ENCODE data around the gene NNAT. TPM values are rescaled to one million over a fixed set of nuclear protein-coding genes. Genes with fewer than 3 reads are reported as not detected.
A peak's percentile ranks its signal among the peaks of the same experiment; 100 is the strongest.

NNAT gene
- total and polyA plus RNA-seq, 2 donors (not counting 1 experiment from before 2014, with no cell fraction given) = 0.74 to 0.83 TPM

DNA sequence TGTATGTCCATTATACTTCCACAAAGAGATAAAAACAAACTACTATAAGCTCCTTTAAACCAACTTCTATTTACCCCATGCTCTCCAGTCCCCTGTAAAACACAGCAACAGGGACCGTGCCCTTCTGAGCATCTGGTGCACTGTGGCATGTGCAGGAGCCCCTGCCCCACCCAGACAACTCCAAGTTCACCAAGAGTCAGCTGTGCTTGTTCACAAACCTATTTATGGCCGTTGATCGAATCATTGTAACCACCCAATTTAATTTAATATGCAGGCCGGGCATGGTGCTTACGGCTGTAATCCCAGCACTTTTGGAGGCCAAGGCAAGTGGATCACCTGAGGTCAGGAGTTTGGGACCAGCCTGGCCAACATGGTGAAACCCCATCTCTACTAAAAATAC, 20.3 kb downstream of the NNAT start:
- peaks cover 15% of the 10 kb centered on the region for H3K27me3 ChIP-seq (ENCODE audit: control insufficient read depth, insufficient read depth, low read length)
- no peak for DNase-seq (ENCODE audit: low read depth in 2 of 2)
- H3K4me3 ChIP-seq (replicated peaks in 1 of 4; ENCODE audit: control extremely low read depth in 1 of 4, insufficient read depth in 1 of 4, low read depth in 3 of 4, low read length in 4 of 4) = no peak overlapping the region
- no peak overlapping the region for H3K4me2 ChIP-seq (ENCODE audit: extremely low read depth, insufficient read depth, low read length)
- TF ChIP-seq EZH2 (IDR thresholded peaks at IDR 0.05; ENCODE audit: low read length, missing control alignments) = no peak
- TF ChIP-seq, protein P1, sequence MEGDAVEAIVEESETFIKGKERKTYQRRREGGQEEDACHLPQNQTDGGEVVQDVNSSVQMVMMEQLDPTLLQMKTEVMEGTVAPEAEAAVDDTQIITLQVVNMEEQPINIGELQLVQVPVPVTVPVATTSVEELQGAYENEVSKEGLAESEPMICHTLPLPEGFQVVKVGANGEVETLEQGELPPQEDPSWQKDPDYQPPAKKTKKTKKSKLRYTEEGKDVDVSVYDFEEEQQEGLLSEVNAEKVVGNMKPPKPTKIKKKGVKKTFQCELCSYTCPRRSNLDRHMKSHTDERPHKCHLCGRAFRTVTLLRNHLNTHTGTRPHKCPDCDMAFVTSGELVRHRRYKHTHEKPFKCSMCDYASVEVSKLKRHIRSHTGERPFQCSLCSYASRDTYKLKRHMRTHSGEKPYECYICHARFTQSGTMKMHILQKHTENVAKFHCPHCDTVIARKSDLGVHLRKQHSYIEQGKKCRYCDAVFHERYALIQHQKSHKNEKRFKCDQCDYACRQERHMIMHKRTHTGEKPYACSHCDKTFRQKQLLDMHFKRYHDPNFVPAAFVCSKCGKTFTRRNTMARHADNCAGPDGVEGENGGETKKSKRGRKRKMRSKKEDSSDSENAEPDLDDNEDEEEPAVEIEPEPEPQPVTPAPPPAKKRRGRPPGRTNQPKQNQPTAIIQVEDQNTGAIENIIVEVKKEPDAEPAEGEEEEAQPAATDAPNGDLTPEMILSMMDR (conservative IDR thresholded peaks at IDR 0.05 in 1 of 2, IDR thresholded peaks at IDR 0.05 in 1 of 2; ENCODE audit: low read depth in 1 of 2, low read length in 2 of 2) = no peak
- no peak overlapping the region for H3K27ac ChIP-seq (ENCODE audit: insufficient read depth, low read length)
- no peak overlapping the region for H2AFZ ChIP-seq (ENCODE audit: low read length)
- H3K4me1 ChIP-seq (ENCODE audit: control insufficient read depth, extremely low read depth, insufficient read depth, low read length) = no peaks in the 10 kb centered on the region
- no peaks in the 10 kb centered on the region for H3K9me3 ChIP-seq (ENCODE audit: control insufficient read depth, insufficient read depth, low read depth, low read length)
- no peak overlapping the region for H3K9ac ChIP-seq (ENCODE audit: insufficient read depth, low read length)
- no peaks in the 10 kb centered on the region for H3K79me2 ChIP-seq (ENCODE audit: control insufficient read depth, insufficient read depth, low read length)
- H3K36me3 ChIP-seq (ENCODE audit: control insufficient read depth, insufficient read depth, low read length) = no peaks in the 10 kb centered on the region
- H4K20me1 ChIP-seq (ENCODE audit: control insufficient read depth, extremely low read depth, insufficient read depth, low read length) = no peaks in the 10 kb centered on the region

DNA sequence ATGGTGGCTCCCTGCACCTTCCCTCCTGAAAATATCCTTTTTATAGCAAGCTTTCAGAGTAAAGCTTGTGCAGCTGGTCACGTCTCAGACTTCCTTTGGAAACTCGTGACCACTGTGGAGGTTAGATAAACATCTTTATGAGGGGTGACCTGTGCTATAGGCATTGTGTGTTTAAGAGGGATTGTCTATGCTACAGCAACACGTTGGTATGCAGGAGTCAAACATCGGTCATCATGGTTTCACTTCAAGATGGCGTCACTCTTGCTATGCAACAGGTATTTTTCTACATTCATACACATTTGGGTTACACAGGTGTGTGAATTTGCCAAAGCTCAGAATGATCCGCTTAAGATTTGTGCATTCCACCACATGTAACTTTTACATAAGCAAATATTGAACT, 21.2 kb downstream of the NNAT start:
- no peak overlapping the region for H3K9ac ChIP-seq (ENCODE audit: insufficient read depth, low read length)
- no peak overlapping the region for H3K4me2 ChIP-seq (ENCODE audit: extremely low read depth, insufficient read depth, low read length)
- DNase-seq (ENCODE audit: low read depth in 2 of 2) = no peak
- no peaks in the 10 kb centered on the region for H3K36me3 ChIP-seq (ENCODE audit: control insufficient read depth, insufficient read depth, low read length)
- TF ChIP-seq, protein P1 (conservative IDR thresholded peaks at IDR 0.05 in 1 of 2, IDR thresholded peaks at IDR 0.05 in 1 of 2; ENCODE audit: low read depth in 1 of 2, low read length in 2 of 2) = no peak
- no peak for TF ChIP-seq EZH2 (IDR thresholded peaks at IDR 0.05; ENCODE audit: low read length, missing control alignments)
- peaks cover 15% of the 10 kb centered on the region for H3K27me3 ChIP-seq (ENCODE audit: control insufficient read depth, insufficient read depth, low read length)
- H3K79me2 ChIP-seq (ENCODE audit: control insufficient read depth, insufficient read depth, low read length) = no peaks in the 10 kb centered on the region
- H3K4me3 ChIP-seq (replicated peaks in 1 of 4; ENCODE audit: control extremely low read depth in 1 of 4, insufficient read depth in 1 of 4, low read depth in 3 of 4, low read length in 4 of 4) = no peak overlapping the region
- H3K9me3 ChIP-seq (ENCODE audit: control insufficient read depth, insufficient read depth, low read depth, low read length) = no peaks in the 10 kb centered on the region
- H4K20me1 ChIP-seq (ENCODE audit: control insufficient read depth, extremely low read depth, insufficient read depth, low read length) = no peaks in the 10 kb centered on the region
- H3K27ac ChIP-seq (ENCODE audit: insufficient read depth, low read length) = no peak overlapping the region
- no peak overlapping the region for H2AFZ ChIP-seq (ENCODE audit: low read length)
- no peaks in the 10 kb centered on the region for H3K4me1 ChIP-seq (ENCODE audit: control insufficient read depth, extremely low read depth, insufficient read depth, low read length)

DNA sequence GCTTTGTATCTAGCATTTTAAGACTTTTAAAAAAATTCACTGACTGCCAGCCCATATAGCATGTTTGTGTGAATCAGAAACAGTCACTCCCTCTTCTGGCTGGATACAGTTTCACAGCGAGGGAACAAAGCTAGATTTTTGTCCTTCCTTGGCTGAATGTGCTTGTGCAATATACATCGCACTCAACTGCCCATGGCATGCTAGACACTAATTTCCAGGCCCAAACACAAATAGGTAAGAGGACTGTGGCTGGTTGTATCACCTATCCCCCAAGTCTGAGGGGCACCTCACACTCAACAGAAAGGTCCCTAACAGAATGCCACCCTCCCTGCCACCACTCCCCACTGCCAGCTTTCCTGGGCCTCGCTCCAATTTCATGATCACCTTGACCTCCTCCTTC, 22.8 kb downstream of the NNAT start:
- H3K27me3 ChIP-seq (ENCODE audit: control insufficient read depth, insufficient read depth, low read length) = peaks cover 10% of the 10 kb centered on the region
- H3K36me3 ChIP-seq (ENCODE audit: control insufficient read depth, insufficient read depth, low read length) = no peaks in the 10 kb centered on the region
- no peak overlapping the region for H3K4me2 ChIP-seq (ENCODE audit: extremely low read depth, insufficient read depth, low read length)
- no peak overlapping the region for H3K4me3 ChIP-seq (replicated peaks in 1 of 4; ENCODE audit: control extremely low read depth in 1 of 4, insufficient read depth in 1 of 4, low read depth in 3 of 4, low read length in 4 of 4)
- peak; percentile 20 to 56 for DNase-seq (ENCODE audit: low read depth in 2 of 2)
- H3K9ac ChIP-seq (ENCODE audit: insufficient read depth, low read length) = no peak overlapping the region
- H3K9me3 ChIP-seq (ENCODE audit: control insufficient read depth, insufficient read depth, low read depth, low read length) = no peaks in the 10 kb centered on the region
- TF ChIP-seq, protein P1 (conservative IDR thresholded peaks at IDR 0.05 in 1 of 2, IDR thresholded peaks at IDR 0.05 in 1 of 2; ENCODE audit: low read depth in 1 of 2, low read length in 2 of 2) = peak; percentile 53 to 67
- TF ChIP-seq EZH2 (IDR thresholded peaks at IDR 0.05; ENCODE audit: low read length, missing control alignments) = no peak
- no peaks in the 10 kb centered on the region for H4K20me1 ChIP-seq (ENCODE audit: control insufficient read depth, extremely low read depth, insufficient read depth, low read length)
- no peak overlapping the region for H2AFZ ChIP-seq (ENCODE audit: low read length)
- H3K27ac ChIP-seq (ENCODE audit: insufficient read depth, low read length) = no peak overlapping the region
- H3K4me1 ChIP-seq (ENCODE audit: control insufficient read depth, extremely low read depth, insufficient read depth, low read length) = no peaks in the 10 kb centered on the region
- no peaks in the 10 kb centered on the region for H3K79me2 ChIP-seq (ENCODE audit: control insufficient read depth, insufficient read depth, low read length)

Data from fibroblast of lung (primary cell).